GM12878 (cell line): ENCODE measurements around the gene VCL. TPM values are rescaled to one million over a fixed set of nuclear protein-coding genes. Genes with fewer than 3 reads are reported as not detected.

Experiments
- ATAC-seq: fragments of 200-7000 bp; cut with Tn5 transposase; 3 replicates; pipeline ENCODE4 v1.9.1; 2020; ENCODE audit warnings: mild to moderate bottlenecking, moderate library complexity
- BruUV-seq: library from RNA; stranded (reverse); fragments of 400-500 nt; replicated peaks from 2 replicates; lab custom pipeline; 2021; lab: Mats Ljungman, UMichigan
- CTCF ChIA-PET: fragments of 300-600 bp; sonication (Branson Sonifier 250); formaldehyde crosslinking; extraction: SDS; loops from one replicate; lab custom pipeline; 2021; ENCODE audit warnings: inconsistent platforms; lab: Yijun Ruan, JAX
- POLR2A ChIA-PET: fragments of 350-600 bp; formaldehyde crosslinking; extraction: SDS; loops from one replicate; lab custom pipeline; 2021; ENCODE audit warnings: inconsistent platforms; lab: Charles Lee
- RAD21 ChIA-PET: fragments of 300-600 bp; sonication (Branson Sonifier 250); formaldehyde crosslinking; loops from one replicate; lab custom pipeline; 2023; ENCODE audit warnings: antibody characterized with exemption; ENCODE audit not compliant: unreplicated experiment; lab: Charles Lee
- SMC1A ChIA-PET: fragments of 300-600 bp; sonication (Branson Sonifier 250); formaldehyde crosslinking; loops from one replicate; lab custom pipeline; 2023; ENCODE audit not compliant: unreplicated experiment, uncharacterized antibody; lab: Charles Lee
- DNase-seq: peaks from one replicate; pipeline ENCODE4 v3.0.0-alpha.2; 2011; ENCODE audit warnings: low read depth, low spot score
- FAIRE-seq: peaks from 3 replicates; lab custom pipeline; 2011; peaks lifted over from hg19 to GRCh38; lab: Jason Lieb, UNC
- H2AFZ ChIP-seq: 2 replicates; pipeline ENCODE4 v1.6.0; 2011; ENCODE audit warnings: low read depth, low read length, control low read depth; ENCODE audit not compliant: control insufficient read depth
- H3K27ac ChIP-seq: 2 replicates; pipeline ENCODE4 v1.5.1; 2011; ENCODE audit warnings: control low read depth; ENCODE audit not compliant: control insufficient read depth, insufficient read depth
- H3K27me3 ChIP-seq, 2 experiments: replicated peaks in 1 of 2; 2 replicates each; pipeline versions ENCODE4 v1.6.0 to v1.6.1; 2011; ENCODE audit warnings: low read length in 1 of 2; ENCODE audit not compliant: control insufficient read depth in 2 of 2, insufficient read depth in 2 of 2
- H3K36me3 ChIP-seq, 2 experiments: 2 replicates each; pipeline ENCODE4 v1.5.1; 2011; ENCODE audit warnings: low read length in 1 of 2; ENCODE audit not compliant: control insufficient read depth in 2 of 2, insufficient read depth in 2 of 2
- H3K4me1 ChIP-seq: 2 replicates; pipeline ENCODE4 v1.6.1; 2011; ENCODE audit warnings: mild to moderate bottlenecking, low read length, moderate library complexity, mixed read lengths; ENCODE audit not compliant: control insufficient read depth, insufficient read depth
- H3K4me2 ChIP-seq: 2 replicates; pipeline ENCODE4 v1.6.0; 2011; ENCODE audit warnings: control low read depth; ENCODE audit not compliant: control insufficient read depth, insufficient read depth
- H3K4me3 ChIP-seq: fragments of 200-600 bp; sonication (generic); 2 replicates; pipeline ENCODE4 v1.5.1; 2016
- H3K79me2 ChIP-seq: 2 replicates; pipeline ENCODE4 v1.6.0; 2011; ENCODE audit warnings: low read length; ENCODE audit not compliant: control insufficient read depth, insufficient read depth
- H3K9ac ChIP-seq: 2 replicates; pipeline ENCODE4 v1.8.0; 2011; ENCODE audit warnings: low read length, control low read depth, mixed read lengths; ENCODE audit not compliant: control insufficient read depth, insufficient read depth
- H3K9me3 ChIP-seq: replicated peaks from 3 replicates; pipeline ENCODE4 v1.5.1; 2011; ENCODE audit warnings: mild to moderate bottlenecking, low read length; ENCODE audit not compliant: control insufficient read depth, insufficient read depth
- H4K20me1 ChIP-seq: 2 replicates; pipeline ENCODE4 v1.6.0; 2011; ENCODE audit not compliant: control insufficient read depth, insufficient read depth
- ATF7 ChIP-seq: fragments of 450-650 bp; IDR thresholded peaks from 2 replicates; pipeline ENCODE4 v1.6.1; 2016; ENCODE audit warnings: low read depth, mild to moderate bottlenecking
- BCL11A ChIP-seq: IDR thresholded peaks from 2 replicates; pipeline ENCODE4 v1.6.1; 2011; ENCODE audit warnings: low read depth, low read length
- DPF2 ChIP-seq: fragments of 450-650 bp; IDR thresholded peaks from 2 replicates; pipeline ENCODE4 v1.6.1; 2017; ENCODE audit warnings: mild to moderate bottlenecking
- ESRRA ChIP-seq: IDR thresholded peaks from 2 replicates; pipeline ENCODE4 v1.6.1; 2012; ENCODE audit warnings: mild to moderate bottlenecking, low read length, improper control_type of control experiment
- FOXK2 ChIP-seq: fragments of 450-650 bp; IDR thresholded peaks from 2 replicates; pipeline ENCODE4 v1.6.1; 2017; ENCODE audit warnings: mild to moderate bottlenecking, moderate library complexity
- HDGF ChIP-seq: fragments of 450-650 bp; IDR thresholded peaks from 2 replicates; pipeline ENCODE4 v1.6.1; 2016; ENCODE audit warnings: antibody characterized with exemption
- MTA2 ChIP-seq: fragments of 450-650 bp; IDR thresholded peaks from 2 replicates; pipeline ENCODE4 v1.6.1; 2016; ENCODE audit warnings: low read depth, mild to moderate bottlenecking, moderate library complexity
- MYB ChIP-seq: fragments of 150-350 bp; IDR thresholded peaks from 2 replicates; pipeline ENCODE4 v1.6.1; 2014; ENCODE audit warnings: mild to moderate bottlenecking, low read depth, low read length, borderline replicate concordance
- NBN ChIP-seq: fragments of 450-650 bp; IDR thresholded peaks from 2 replicates; pipeline ENCODE4 v1.6.1; 2016
- PAX8 ChIP-seq: fragments of 450-650 bp; IDR thresholded peaks from 2 replicates; pipeline ENCODE4 v1.6.1; 2017; ENCODE audit warnings: mild to moderate bottlenecking, moderate library complexity
- POLR2AphosphoS2 ChIP-seq: IDR thresholded peaks from 2 replicates; pipeline ENCODE4 v1.6.1; 2011; ENCODE audit warnings: low read depth, mild to moderate bottlenecking, low read length, improper control_type of control experiment, moderate library complexity
- SMAD1 ChIP-seq: fragments of 450-650 bp; IDR thresholded peaks from 2 replicates; pipeline ENCODE4 v1.6.1; 2018; ENCODE audit warnings: mild to moderate bottlenecking, low read depth; ENCODE audit not compliant: partially characterized antibody
- STAT1 ChIP-seq: fragments of 450-650 bp; conservative IDR thresholded peaks from 2 replicates; pipeline ENCODE4 v1.6.1; 2014; ENCODE audit warnings: antibody characterized with exemption, mild to moderate bottlenecking
- TCF3 ChIP-seq: IDR thresholded peaks from 2 replicates; pipeline ENCODE4 v1.6.1; 2012; ENCODE audit warnings: low read depth, mild to moderate bottlenecking, low read length, borderline replicate concordance; ENCODE audit not compliant: insufficient read depth
- ZBED1 ChIP-seq: IDR thresholded peaks from 2 replicates; pipeline ENCODE4 v1.6.1; 2016; ENCODE audit warnings: borderline replicate concordance
- ZZZ3 ChIP-seq: IDR thresholded peaks from 2 replicates; pipeline ENCODE4 v1.6.1; 2011; ENCODE audit warnings: low read depth; ENCODE audit not compliant: control insufficient read depth, insufficient read length
- WGBS: methylation state at CpG from one replicate; pipeline ENCODE4 v1.1.6; 2016; ENCODE audit warnings: low lambda C conversion rate; ENCODE audit not compliant: insufficient replicate concordance, insufficient coverage; ENCODE audit errors: missing lambda C conversion rate; 5-methylcytosine and 5-hydroxymethylcytosine counted together
- in situ Hi-C: fragments of 300-500 bp; cut with MboI; formaldehyde crosslinking; loops from 9 replicates; pipeline ENCODE4 v1.14.3; 2018; ENCODE audit warnings: mixed read lengths
- intact Hi-C: fragments of 100-400 bp; cut with micrococcal nuclease; formaldehyde crosslinking; loops from one replicate; pipeline ENCODE4 v1.14.2; 2022; ENCODE audit not compliant: unreplicated experiment
- polyA plus RNA-seq, 11 experiments: library from polyadenylated mRNA; depleted of rRNA in 4 of 11; unstranded in 6 of 11; stranded (reverse) in 5 of 11; fragments of >200 nt; fragmentation: Nextera tagmentation in 4 of 11; fragmentation: Illumina TruSeq in 1 of 11; extraction: Ambion mirVana in 4 of 11; extraction: Trizol in 1 of 11; gene quantifications; 1 replicate in 1 of 11; 2 replicates in 10 of 11; pipeline versions ENCODE4 v1.2.1 to v1.2.3, GENCODE V29; 2011 to 2016; ENCODE audit warnings: inconsistent platforms in 2 of 11, missing spikeins in 2 of 11, low read depth in 1 of 11
- total RNA-seq, 4 experiments: library from RNA; depleted of rRNA in 3 of 4; stranded (reverse); fragments of >200 nt in 3 of 4; fragmentation: Illumina TruSeq in 1 of 4; extraction: Trizol in 1 of 4; gene quantifications; 2 replicates each; pipeline versions ENCODE4 v1.2.1 to v1.2.3, GENCODE V29; 2013 to 2021
- TF ChIP-seq, protein P1 (sequence below): IDR thresholded peaks from 2 replicates; pipeline ENCODE4 v1.6.1; 2012; ENCODE audit warnings: mild to moderate bottlenecking, low read depth, low read length
- TF ChIP-seq, protein P2 (sequence below), 3 experiments: IDR thresholded peaks in 2 of 3; conservative IDR thresholded peaks in 1 of 3; 2 replicates each; pipeline ENCODE4 v1.5.1; 2011; ENCODE audit warnings: low read depth in 3 of 3, low read length in 3 of 3, mild to moderate bottlenecking in 3 of 3, control low read depth in 2 of 3, moderate library complexity in 2 of 3, inconsistent platforms in 1 of 3, mixed read lengths in 1 of 3; ENCODE audit not compliant: control insufficient read depth in 2 of 3, insufficient read depth in 1 of 3; ENCODE audit errors: extremely low read depth in 1 of 3

Gene VCL
- total and polyA plus RNA-seq, 10 of the 15 experiments (the other 5 are each of a cell fraction or from before 2014, with no cell fraction given), result 6.7 to 54.6 (median 24.3) TPM

GRCh38 chr10:74022926-74023629, 25.2 kb downstream of the VCL start:
- H3K4me2 ChIP-seq, result no peak overlapping the region
- no peak for ATAC-seq
- H3K27me3 ChIP-seq, result no peaks in the 10 kb centered on the region
- ChIA-PET RAD21 (no interaction called here), CTCF (interaction anchor here (1.3 kb wide), 1 partner anchor 137 kb away, joined by 3 read pairs; no protein-coding TSS in a partner anchor), SMC1A (interaction anchor here (1.2 to 1.8 kb wide), 5 partner anchors 12 to 72 kb away, joined by 3 to 8 read pairs (median 4); no protein-coding TSS in a partner anchor), POLR2A (no interaction called here)
- H3K4me1 ChIP-seq, result no peaks in the 10 kb centered on the region
- no peak overlapping the region for H3K9ac ChIP-seq
- no peak for TF ChIP-seq TCF3
- TF ChIP-seq ATF7, result no peak
- TF ChIP-seq DPF2, result no peak
- TF ChIP-seq BCL11A, result no peak
- no peak for TF ChIP-seq ZBED1
- TF ChIP-seq, protein P1, sequence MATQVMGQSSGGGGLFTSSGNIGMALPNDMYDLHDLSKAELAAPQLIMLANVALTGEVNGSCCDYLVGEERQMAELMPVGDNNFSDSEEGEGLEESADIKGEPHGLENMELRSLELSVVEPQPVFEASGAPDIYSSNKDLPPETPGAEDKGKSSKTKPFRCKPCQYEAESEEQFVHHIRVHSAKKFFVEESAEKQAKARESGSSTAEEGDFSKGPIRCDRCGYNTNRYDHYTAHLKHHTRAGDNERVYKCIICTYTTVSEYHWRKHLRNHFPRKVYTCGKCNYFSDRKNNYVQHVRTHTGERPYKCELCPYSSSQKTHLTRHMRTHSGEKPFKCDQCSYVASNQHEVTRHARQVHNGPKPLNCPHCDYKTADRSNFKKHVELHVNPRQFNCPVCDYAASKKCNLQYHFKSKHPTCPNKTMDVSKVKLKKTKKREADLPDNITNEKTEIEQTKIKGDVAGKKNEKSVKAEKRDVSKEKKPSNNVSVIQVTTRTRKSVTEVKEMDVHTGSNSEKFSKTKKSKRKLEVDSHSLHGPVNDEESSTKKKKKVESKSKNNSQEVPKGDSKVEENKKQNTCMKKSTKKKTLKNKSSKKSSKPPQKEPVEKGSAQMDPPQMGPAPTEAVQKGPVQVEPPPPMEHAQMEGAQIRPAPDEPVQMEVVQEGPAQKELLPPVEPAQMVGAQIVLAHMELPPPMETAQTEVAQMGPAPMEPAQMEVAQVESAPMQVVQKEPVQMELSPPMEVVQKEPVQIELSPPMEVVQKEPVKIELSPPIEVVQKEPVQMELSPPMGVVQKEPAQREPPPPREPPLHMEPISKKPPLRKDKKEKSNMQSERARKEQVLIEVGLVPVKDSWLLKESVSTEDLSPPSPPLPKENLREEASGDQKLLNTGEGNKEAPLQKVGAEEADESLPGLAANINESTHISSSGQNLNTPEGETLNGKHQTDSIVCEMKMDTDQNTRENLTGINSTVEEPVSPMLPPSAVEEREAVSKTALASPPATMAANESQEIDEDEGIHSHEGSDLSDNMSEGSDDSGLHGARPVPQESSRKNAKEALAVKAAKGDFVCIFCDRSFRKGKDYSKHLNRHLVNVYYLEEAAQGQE, result no peak
- TF ChIP-seq PAX8, result no peak
- no peak for TF ChIP-seq SMAD1
- TF ChIP-seq MTA2, result no peak
- no peak for TF ChIP-seq STAT1
- TF ChIP-seq POLR2AphosphoS2, result no peak
- TF ChIP-seq, protein P2, sequence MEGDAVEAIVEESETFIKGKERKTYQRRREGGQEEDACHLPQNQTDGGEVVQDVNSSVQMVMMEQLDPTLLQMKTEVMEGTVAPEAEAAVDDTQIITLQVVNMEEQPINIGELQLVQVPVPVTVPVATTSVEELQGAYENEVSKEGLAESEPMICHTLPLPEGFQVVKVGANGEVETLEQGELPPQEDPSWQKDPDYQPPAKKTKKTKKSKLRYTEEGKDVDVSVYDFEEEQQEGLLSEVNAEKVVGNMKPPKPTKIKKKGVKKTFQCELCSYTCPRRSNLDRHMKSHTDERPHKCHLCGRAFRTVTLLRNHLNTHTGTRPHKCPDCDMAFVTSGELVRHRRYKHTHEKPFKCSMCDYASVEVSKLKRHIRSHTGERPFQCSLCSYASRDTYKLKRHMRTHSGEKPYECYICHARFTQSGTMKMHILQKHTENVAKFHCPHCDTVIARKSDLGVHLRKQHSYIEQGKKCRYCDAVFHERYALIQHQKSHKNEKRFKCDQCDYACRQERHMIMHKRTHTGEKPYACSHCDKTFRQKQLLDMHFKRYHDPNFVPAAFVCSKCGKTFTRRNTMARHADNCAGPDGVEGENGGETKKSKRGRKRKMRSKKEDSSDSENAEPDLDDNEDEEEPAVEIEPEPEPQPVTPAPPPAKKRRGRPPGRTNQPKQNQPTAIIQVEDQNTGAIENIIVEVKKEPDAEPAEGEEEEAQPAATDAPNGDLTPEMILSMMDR (IDR thresholded peaks at IDR 0.05 in 2 of 3, conservative IDR thresholded peaks at IDR 0.05 in 1 of 3; ENCODE audit: control insufficient read depth in 2 of 3, extremely low read depth in 1 of 3, insufficient read depth in 1 of 3, low read depth in 3 of 3, low read length in 3 of 3), result no peak
- no peak for TF ChIP-seq ZZZ3
- no peak for TF ChIP-seq HDGF
- no peak for TF ChIP-seq NBN
- TF ChIP-seq ESRRA, result no peak
- no peak for TF ChIP-seq FOXK2
- TF ChIP-seq MYB, result no peak
- no peak for DNase-seq
- intact Hi-C loops (no loop called here), in situ Hi-C loops (no loop called here)
- H3K36me3 ChIP-seq, result no peaks in the 10 kb centered on the region
- no peak overlapping the region for H2AFZ ChIP-seq
- no peaks in the 10 kb centered on the region for H3K79me2 ChIP-seq
- 45% methylated on average over 5 of the region's 5 CpGs for WGBS
- no TSS peak for BruUV-seq
- no peak overlapping the region for H3K27ac ChIP-seq
- no peak for FAIRE-seq
- no peak overlapping the region for H3K4me3 ChIP-seq
- no peaks in the 10 kb centered on the region for H4K20me1 ChIP-seq
- no peaks in the 10 kb centered on the region for H3K9me3 ChIP-seq
